Right kidney (tissue), 9 donors: ENCODE measurements around the gene ATP6V1E1.
"Not testable (repeated sequence)": the region's sequence is repeated elsewhere in the genome, so short reads cannot be mapped to it uniquely, and the experiment has no call there.

Source experiments
- DNase-seq: peaks from one replicate; pipeline ENCODE4 v3.0.0-alpha.2; 2016
- long read RNA-seq, 8 donors: transcript quantifications; one replicate each; lab custom pipeline, GENCODE V29; 2026

The ATP6V1E1 gene
- long read RNA-seq, donor 1, transcript ATP6V1E1-201 (9 exons, 1,402 nt), result major isoform, 64 of 89 reads
- long read RNA-seq, donor 1, transcript ATP6V1E1-205 (3 exons, 558 nt), result minor isoform, 14 of 89 reads
- long read RNA-seq, donor 1, partial matches to known transcripts, result 0 of 89 reads
- long read RNA-seq, donor 1, other reads (novel, unspliced or antisense), result 0 of 89 reads
- long read RNA-seq, donor 2, transcript ATP6V1E1-201 (9 exons, 1,402 nt), result major isoform, 27 of 33 reads
- long read RNA-seq, donor 2, partial matches to known transcripts, result 0 of 33 reads
- long read RNA-seq, donor 2, other reads (novel, unspliced or antisense), result 0 of 33 reads
- long read RNA-seq, donor 3, transcript ATP6V1E1-201 (9 exons, 1,402 nt), result major isoform, 21 of 29 reads
- long read RNA-seq, donor 3, partial matches to known transcripts, result 0 of 29 reads
- long read RNA-seq, donor 3, other reads (novel, unspliced or antisense), result 0 of 29 reads
- long read RNA-seq, donor 4, transcript ATP6V1E1-207 (4 exons, 587 nt), result minor isoform, 7 of 54 reads
- long read RNA-seq, donor 4, transcript ATP6V1E1-201 (9 exons, 1,402 nt), result major isoform, 30 of 54 reads
- long read RNA-seq, donor 4, transcript ATP6V1E1-205 (3 exons, 558 nt), result minor isoform, 8 of 54 reads
- long read RNA-seq, donor 4, partial matches to known transcripts, result 7 of 54 reads
- long read RNA-seq, donor 4, other reads (novel, unspliced or antisense), result 0 of 54 reads
- long read RNA-seq, donor 5, transcript ATP6V1E1-201 (9 exons, 1,402 nt), result major isoform, 37 of 42 reads
- long read RNA-seq, donor 5, partial matches to known transcripts, result 0 of 42 reads
- long read RNA-seq, donor 5, other reads (novel, unspliced or antisense), result 0 of 42 reads
- long read RNA-seq, donor 6, transcript ATP6V1E1-201 (9 exons, 1,402 nt), result major isoform, 32 of 45 reads
- long read RNA-seq, donor 6, transcript ATP6V1E1-207 (4 exons, 587 nt), result minor isoform, 5 of 45 reads
- long read RNA-seq, donor 6, partial matches to known transcripts, result 0 of 45 reads
- long read RNA-seq, donor 6, other reads (novel, unspliced or antisense), result 0 of 45 reads
- long read RNA-seq, donor 7, transcript ATP6V1E1-201 (9 exons, 1,402 nt), result major isoform, 62 of 97 reads
- long read RNA-seq, donor 7, transcript ATP6V1E1-205 (3 exons, 558 nt), result minor isoform, 13 of 97 reads
- long read RNA-seq, donor 7, transcript ATP6V1E1-207 (4 exons, 587 nt), result minor isoform, 6 of 97 reads
- long read RNA-seq, donor 7, partial matches to known transcripts, result 11 of 97 reads
- long read RNA-seq, donor 7, other reads (novel, unspliced or antisense), result 0 of 97 reads
- long read RNA-seq, donor 8, transcript ATP6V1E1-201 (9 exons, 1,402 nt), result major isoform, 39 of 66 reads
- long read RNA-seq, donor 8, partial matches to known transcripts, result 15 of 66 reads
- long read RNA-seq, donor 8, other reads (novel, unspliced or antisense), result 6 of 66 reads

DNA sequence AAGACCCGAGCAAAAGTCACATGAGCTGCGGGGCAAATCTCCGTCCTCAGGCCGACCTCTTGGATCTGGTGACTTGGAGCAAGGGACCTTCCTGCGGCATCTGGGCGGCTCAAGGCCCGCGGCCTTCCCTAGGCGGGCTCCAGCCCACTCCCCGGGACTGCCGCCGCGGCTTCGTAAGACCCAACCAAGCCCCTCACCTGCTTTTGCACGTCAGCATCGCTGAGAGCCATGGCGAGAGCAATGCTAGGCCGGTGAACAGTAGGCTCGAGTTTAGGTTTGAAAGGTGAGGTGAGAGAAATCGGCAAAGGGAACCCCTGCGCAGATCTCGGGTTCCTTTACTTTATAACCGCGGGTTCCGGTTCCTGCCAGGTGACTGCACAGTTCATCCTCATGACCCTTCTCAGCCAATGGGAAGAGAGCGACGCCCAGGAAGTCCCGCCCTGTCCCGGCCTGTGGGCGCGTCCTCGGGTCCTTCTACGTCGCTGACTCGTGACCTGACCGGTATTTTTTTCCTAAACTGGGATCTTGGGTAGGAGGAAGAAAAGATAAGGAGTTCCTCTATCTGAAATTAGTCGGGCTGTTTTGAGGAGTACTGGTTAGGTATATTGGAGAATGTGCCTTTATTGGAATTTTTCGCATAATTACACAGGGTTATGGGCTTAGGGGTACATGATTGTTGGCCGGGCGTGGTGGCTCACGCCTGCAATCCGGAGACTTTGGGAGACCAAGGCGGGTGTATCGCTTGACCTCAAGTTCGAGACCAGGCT is at the start of gene ATP6V1E1:
Gene ATP6V1E1 (minus strand): TSS at position 344 of the 767 bp plus-strand sequence. CDS start 114 bp downstream, at position 230.
- DNase-seq, result peak; percentile 85

DNA sequence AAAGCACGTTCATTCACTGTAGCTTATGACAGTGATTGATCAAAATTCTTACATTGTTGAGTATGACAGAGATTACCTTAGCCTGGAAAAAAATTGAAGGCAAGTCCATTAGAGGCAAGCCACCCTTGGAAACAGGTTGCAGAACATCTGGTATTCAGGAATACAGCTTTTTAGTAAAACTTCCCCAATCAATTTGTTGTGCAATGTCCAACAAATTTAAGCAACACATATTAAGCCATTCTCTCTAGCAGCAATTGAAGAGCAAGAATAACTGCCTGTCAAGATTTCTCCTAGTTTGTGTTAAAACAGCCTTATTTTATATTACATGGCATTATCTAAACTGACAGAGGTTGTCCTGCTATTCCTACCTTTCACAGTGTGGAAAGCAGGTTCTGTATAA is 47.0 kb upstream of the ATP6V1E1 start:
- DNase-seq, result no peak

- DNase-seq, result no peak
These were observed 45.6 kb upstream of the ATP6V1E1 start for GRCh38 chr22:17674152-17674551.

DNA sequence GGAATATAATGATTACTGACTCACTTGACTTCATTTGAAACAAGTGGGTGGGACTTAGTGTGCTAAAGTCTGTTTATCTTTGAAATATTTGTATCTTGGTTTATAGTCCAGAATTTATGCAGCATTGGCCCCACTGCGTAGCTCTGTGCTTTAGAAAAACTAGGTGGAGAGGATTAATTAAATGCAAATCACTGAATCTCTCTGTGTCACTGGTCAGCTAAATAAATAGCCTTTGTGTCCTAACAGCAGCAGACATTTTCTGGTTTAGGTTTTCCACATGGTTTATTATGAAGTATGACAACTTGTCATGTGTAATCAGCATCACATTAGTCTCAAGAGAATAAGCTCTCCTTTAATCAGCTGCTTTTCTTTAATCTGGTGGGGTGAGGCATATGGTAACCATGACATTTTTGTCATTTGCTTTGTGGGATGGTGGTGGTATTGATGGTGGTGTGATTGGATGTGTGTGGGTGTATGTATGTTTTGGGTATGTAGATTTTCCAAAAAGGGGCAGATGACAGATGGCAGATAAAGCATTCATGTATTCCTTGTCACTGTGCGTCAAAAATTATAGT is 44.0 kb upstream of the ATP6V1E1 start:
- no peak for DNase-seq

GRCh38 chr22:17671521-17672092 is 43.1 kb upstream of the ATP6V1E1 start:
- not testable (repeated sequence) for DNase-seq

GRCh38 chr22:17665854-17666253 is 37.3 kb upstream of the ATP6V1E1 start:
- no peak for DNase-seq

DNA sequence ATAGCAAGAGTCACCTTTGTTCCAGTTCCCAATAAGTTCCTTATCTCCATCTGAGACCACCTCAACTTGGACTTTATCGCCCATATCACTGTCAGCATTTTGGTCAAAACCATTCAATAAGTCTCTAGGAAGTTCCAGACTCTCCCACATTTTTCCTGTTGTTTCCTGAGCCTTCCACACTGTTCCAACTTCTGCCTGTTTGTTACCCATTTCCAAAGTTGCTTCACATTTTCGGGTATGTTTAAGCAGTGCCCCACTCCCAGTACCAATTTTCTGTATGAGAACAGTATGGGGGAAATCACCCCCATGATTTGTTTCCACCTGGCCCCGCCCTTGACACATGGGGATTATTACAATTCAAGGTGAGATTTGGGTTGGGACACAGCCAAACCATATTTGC is 36.7 kb upstream of the ATP6V1E1 start:
- DNase-seq, result no peak

GRCh38 chr22:17664414-17665055 is 36.0 kb upstream of the ATP6V1E1 start:
- no peak for DNase-seq

DNA sequence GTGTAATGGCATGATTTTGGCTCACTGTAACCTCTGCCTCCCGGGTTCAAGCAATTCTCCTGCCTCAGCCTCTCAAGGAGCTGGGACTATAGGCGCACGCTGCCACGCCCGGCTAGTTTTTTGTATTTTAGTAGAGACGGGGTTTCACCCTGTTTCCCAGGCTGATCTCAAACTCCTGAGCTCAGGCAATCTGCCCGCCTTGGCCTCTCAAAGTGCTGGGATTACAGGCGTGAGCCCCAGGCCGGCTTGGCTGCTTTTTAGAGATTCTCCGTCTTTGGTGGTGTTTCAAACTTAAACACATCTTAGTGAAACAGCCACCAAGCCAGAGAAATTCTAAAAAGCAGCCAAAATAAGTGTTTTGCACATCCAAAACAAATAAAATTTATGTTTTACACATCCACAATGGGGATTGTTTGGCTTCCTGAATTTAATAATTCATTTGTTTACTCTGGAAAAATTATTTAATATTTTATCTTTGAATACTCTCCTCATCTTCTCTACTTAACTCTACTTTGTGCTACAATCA is 28.4 kb upstream of the ATP6V1E1 start:
- no peak for DNase-seq

DNA sequence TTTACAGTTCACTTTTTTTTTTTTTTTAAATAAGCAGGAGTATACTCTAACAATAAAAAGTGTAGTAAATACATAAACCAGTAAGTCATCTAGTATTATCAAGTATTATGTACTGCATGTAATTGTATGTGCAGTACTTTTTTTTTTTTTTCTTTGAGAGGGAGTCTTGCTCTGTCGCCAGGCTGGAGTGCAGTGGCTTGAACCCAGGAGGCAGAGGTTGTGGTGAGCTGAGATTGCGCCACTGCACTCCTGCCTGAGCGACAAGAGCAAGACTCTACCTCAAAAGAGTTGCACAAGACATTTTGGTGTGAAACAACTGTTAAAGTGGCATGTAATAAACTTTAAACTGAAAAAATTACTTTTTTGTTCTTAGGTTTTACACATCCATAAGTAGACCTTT is 26.7 kb upstream of the ATP6V1E1 start:
- DNase-seq, result no peak

DNA sequence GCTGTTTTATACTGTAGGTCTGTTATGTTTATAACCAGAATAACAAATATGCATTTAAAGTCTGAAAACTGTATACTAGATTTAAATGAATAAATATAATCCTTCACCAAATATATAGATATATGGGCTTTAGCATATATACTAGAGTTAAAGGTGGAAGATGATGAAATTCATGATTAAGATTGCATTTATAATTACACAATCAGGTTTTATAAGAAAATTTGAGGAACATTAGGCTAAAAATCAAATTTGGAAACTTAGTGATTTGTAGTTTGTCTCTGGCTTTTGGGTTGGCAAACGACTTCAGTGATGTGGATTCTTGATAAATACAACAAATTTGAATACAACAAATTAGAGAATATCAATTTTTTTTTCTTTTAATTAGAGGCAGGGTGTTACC is 20.0 kb upstream of the ATP6V1E1 start:
- no peak for DNase-seq

DNA sequence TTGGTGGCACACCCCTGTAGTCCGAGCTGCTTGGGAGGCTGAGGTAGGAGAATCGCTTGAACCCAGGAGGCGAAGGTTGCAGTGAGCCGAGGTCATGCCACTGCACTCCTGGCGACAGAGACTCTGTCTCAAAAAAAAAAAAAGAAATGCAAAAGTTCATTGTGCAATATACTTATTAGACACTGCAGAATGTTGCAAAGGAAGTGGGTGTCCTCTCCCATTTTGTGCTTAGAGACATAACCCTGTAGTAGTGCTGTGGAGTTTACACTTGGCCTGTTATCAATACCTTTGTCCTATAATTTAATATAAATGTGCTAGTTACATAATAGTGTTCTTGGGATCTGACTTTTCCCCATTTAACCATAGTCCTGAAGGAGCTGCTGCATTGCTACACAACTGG is 19.4 kb upstream of the ATP6V1E1 start:
- DNase-seq, result no peak

DNA sequence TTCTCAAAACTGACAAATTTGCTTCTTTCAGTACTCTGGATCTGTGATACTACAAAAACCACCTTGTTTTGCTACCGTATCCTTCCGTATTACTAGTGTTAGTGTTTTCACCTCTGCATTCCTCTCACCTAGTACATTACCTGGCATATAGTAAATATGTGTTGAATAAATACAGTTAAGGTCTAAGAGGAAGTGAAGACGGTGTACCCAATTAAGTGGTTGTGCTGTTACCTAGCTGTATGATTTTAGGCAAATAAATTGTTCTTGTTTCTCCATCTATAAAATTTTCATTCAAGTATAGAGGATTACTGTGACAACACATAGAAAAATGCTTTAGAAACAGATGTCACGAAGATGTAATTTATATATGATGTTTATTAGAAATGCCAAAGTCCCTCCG is 18.9 kb upstream of the ATP6V1E1 start:
- no peak for DNase-seq

- DNase-seq, result not testable (repeated sequence)
These were observed 13.8 kb upstream of the ATP6V1E1 start for GRCh38 chr22:17642357-17642756.

DNA sequence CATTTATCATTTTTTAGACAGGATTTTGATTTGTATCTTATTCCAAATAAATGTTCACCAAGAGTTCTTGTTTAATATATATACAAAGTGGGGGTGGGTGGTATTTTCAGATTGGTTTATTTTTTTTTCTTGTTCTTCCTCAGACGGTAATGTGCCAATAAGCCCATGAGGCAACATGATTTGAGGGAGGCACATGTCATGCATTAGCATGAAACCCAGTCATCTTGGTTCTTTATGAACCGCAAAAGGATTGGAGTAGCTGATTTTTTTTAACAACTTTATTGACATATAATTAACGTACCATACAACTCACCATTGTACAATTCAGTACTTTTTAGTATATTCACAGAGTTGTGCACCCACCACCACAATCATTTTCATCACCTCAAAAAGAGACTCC is 12.7 kb upstream of the ATP6V1E1 start:
- DNase-seq, result no peak

DNA sequence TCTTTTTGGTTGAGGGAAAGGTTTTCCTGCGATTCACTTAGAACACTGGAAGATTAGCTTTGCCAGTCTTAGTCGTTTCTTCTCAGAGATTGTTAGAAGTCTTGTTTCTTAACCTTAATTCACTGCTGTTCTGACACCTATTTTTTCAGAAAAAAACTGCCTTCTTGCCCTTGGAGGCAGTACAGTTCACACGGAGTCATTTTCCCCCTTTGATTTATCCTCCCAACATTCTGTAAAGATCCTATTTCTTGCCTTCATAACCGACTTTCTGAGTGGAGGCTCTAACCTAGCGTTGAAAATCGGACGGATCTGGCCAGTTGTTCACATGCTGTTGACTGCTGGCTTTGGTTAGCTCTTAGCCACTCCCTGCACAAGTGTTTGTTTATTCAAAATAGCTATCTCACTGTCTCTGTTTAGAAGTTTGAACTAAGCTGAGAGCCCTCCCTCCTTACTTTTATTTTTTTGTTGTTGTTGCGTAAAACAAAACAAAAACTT is 10.7 kb upstream of the ATP6V1E1 start:
- DNase-seq, result no peak

GRCh38 chr22:17638432-17639246 is 10.1 kb upstream of the ATP6V1E1 start, which contains the start of gene BCL2L13:
BCL2L13 (plus strand) TSS chr22:17638757; CDS start chr22:17655712, 16,955 bp downstream.
- peak; percentile 95 for DNase-seq

DNA sequence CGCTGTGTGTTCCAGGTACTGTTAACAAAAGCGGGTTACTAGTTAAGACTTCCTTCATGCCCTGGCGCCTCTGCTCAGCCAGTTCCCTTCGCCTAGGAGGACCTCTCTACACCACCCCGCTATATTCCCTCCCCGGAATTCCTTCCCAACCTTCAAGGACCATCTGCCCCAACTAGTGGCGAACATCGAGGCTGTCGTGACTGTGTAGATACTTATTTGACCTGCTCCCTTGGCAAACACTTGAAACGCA is 9.6 kb upstream of the ATP6V1E1 start:
- no peak for DNase-seq
